ENCODE results near the gene PCGF1. TPM values are rescaled to one million over a fixed set of nuclear protein-coding genes. Genes with fewer than 3 reads are reported as not detected.
"Not testable (repeated sequence)": the region's sequence is repeated elsewhere in the genome, so short reads cannot be mapped to it uniquely, and the experiment has no call there.

The PCGF1 gene
- total RNA-seq, 1 donor from 2014 or later: 8.3 TPM

GRCh38 chr2:74499940-74500577 is 7.4 kb downstream of the PCGF1 start:
- no peak for DNase-seq (ENCODE audit: low read depth in 2 of 2)

GRCh38 chr2:74499267-74499939 is 8.1 kb downstream of the PCGF1 start, which contains the start of gene LBX2:
Gene LBX2 (minus strand): TSS chr2:74499603. CDS start chr2:74499537, 66 bp downstream.
- DNase-seq (ENCODE audit: low read depth in 2 of 2): peak in 1 of 2 donors; percentile 18

DNA sequence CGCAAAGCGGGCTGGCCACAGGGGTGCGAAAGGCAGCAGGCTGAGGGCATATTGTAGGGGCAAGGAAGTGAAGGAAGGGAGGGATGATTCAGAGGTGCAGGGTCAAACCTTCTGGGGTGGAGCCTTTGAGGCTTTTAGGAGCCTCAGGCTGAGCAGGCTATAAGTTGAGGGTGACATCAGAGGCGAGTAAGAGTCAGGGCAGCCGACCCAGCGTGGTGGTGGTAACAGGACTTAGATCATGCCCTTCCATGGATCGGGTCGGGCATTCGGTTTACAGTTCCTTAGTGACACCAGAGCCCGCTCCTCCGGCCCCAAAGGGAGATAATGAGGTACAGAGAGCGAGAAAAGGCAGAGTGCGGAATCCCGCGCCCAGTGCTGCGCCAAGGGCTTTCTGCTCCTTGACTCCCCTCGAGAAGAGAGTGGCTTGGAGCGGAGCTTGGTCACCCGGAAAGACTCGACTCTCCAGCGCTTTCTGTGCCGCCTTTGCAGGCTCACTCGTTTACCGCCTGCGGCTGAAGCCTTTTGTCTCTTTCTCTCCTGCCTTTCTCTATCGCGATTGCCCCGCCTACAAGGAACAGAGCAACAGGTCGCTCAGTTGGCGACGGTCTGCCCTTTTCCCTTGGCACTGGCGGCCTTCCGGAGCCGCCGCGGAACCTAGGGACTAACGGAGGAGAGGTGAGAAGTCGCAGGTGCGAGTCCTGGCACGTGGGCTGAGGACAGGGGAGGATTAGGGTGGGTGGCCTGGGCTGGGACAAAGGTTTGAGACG is 8.8 kb downstream of the PCGF1 start:
- DNase-seq (ENCODE audit: low read depth in 2 of 2): peak in 1 of 2 donors; percentile 20

- DNase-seq (ENCODE audit: low read depth in 2 of 2): peak in 1 of 2 donors; percentile 11
These were observed 9.6 kb downstream of the PCGF1 start for GRCh38 chr2:74497777-74498499.

GRCh38 chr2:74496997-74497776 is 10.3 kb downstream of the PCGF1 start:
- no peak for DNase-seq (ENCODE audit: low read depth in 2 of 2)

DNA sequence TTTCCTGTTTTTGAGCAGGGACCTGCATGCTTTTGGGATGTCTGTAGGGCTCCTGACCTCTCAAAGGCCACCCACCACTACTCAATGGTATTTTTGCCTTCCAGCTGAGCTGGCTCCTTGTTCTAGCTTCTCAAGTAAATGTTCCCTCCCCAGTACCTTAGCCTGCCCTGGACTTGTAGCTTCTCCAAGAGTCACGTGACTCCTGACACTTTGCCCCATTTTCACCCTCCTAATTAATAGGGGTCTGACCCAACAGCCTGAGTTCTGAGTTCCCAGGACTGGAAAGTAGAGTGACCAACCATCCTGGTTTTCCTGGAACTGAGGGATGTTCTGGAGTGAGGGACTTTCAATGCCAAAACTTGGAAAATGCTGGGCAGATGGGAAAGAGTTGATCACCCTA is 12.1 kb downstream of the PCGF1 start:
- no peak for DNase-seq (ENCODE audit: low read depth in 2 of 2)

GRCh38 chr2:74493546-74493945 is 13.9 kb downstream of the PCGF1 start:
- no peak for DNase-seq (ENCODE audit: low read depth in 2 of 2)

GRCh38 chr2:74491648-74492544 is 15.6 kb downstream of the PCGF1 start:
- DNase-seq (ENCODE audit: low read depth in 2 of 2): no peak

DNA sequence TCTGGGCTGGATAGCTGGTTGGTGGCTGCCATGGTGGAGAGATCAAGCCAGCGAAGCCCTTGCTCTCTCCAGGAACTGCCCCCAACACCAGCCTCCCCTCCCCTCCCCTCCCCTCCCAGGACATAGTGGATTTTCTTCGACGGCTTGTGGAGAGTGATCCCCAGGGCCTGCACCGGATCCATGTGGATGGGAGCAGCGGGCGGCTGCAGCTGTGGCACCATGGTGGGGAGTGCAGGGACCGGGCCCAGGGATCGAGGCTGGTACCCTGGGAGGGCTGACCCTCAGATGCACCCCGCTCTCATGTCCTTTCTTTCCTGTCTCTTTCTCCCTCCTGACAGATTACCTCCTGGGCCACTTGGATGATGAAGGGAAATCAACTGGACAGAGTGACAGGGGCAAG is 17.6 kb downstream of the PCGF1 start:
- no peak for DNase-seq (ENCODE audit: low read depth in 2 of 2)

DNA sequence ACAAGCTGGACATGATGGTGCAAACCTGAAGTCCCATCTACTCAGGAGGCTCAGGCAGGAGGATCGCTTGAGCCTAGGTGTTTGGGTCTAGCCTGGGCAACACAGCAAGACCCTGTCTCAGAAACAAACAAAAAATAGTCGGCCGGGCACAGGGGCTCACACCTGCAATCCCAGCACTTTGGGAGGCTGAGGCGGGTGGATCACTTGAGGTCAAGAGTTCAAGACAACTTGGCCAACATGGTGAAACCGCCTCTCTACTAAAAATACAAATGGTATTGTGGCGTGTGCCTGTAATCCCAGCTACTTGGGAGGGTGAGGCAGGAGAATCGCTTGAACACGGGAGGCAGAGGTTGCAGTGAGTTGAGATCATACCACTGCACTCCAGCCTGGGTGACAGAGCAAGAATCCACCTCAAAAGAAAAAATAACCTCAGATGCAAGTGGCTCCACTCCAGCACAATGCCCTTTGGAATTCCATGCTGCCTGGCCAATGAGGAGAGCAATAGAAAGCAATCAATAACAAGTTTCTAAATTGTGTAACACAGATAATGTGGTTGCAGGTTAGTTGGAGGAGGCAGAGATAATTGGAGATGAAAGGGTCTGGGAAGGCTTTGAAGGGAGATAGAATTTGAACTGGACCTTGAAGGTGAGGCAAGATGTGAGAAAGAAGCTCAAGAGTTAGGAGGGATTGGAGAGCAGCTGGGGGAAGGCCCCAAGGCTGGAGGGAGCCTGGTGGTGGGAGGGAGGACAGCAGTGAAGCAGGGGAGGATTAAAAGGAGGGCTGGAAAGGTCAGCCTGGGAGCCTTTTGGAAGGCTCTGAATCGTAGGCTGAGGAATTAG is 18.6 kb downstream of the PCGF1 start:
- no peak for DNase-seq (ENCODE audit: low read depth in 2 of 2)

GRCh38 chr2:74486141-74486540 is 21.4 kb downstream of the PCGF1 start:
- no peak for DNase-seq (ENCODE audit: low read depth in 2 of 2)

- DNase-seq (ENCODE audit: low read depth in 2 of 2): not testable (repeated sequence)
These were observed 23.8 kb downstream of the PCGF1 start for GRCh38 chr2:74483675-74484164.

- peak; percentile 97 for DNase-seq (ENCODE audit: low read depth in 2 of 2)
These were observed 24.5 kb downstream of the PCGF1 start, which contains the start of the genes CCDC142 and TTC31 for GRCh38 chr2:74482801-74483674. Gene CCDC142 (minus strand): TSS chr2:74482998. CDS start chr2:74482837, 161 bp downstream. Gene TTC31 (plus strand): TSS chr2:74483081. CDS start chr2:74483096, 15 bp downstream.

- DNase-seq (ENCODE audit: low read depth in 2 of 2): peak; percentile 30 to 70
These were observed 25.3 kb downstream of the PCGF1 start for GRCh38 chr2:74481961-74482800.

DNA sequence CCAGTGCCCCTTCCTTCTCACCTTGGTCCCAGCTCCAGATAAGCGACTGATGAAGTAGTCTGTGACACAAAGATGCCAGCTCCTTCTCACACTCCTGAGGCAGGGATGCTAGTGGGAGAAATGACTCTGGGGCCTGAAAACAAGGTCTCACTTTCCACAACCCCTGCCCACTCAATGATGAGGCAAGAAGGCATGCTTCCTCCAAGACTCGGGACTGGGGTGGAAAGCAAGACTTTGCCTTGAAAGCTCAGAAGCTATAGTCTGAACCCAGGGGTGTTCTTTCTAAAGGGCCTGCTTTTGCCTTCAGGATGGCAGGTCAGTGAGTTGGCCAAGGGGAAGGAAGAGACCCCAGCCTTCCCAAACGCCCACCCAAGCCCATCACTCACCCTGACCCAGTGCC is 26.1 kb downstream of the PCGF1 start:
- no peak for DNase-seq (ENCODE audit: low read depth in 2 of 2)

DNA sequence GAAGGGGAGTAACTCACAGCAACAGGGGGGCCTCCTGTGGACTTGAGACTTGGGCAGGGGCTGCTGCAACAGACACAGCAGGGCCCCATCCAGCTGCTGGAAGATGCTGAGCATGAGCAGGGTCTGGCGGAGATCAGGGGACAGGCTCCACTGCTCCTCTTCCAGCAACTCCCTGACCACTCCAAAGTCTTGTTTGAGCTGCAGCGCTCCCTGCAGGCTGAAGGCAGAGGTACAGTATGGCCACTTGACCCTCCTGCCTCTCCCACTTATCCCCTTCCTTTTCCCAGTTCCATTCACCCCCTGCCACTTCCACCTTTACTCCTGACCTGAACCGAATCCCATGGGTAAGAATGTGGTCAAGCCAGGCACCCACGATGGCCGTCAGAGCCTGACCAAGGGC is 32.6 kb downstream of the PCGF1 start:
- peak; percentile 25 to 27 for DNase-seq (ENCODE audit: low read depth in 2 of 2)

DNA sequence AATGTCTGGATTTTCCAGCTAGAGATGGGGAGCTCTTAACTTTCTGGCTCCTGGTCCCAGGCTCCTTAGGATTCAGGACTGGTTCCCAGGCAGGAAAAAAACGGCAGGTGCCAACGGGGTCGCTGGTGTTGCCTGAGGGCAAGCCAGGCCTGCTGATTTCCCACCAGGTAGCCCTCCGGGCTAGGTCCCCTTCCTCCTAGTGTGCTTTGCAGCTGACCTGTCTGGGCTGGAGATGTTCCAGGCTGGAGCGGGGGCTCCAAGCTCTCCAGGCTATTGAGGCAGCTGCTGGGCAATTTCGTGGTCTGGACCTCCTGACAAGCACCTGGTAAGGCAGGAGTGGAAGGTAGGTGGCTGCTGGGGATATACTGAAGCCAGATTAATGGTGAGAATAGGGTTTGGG is 33.0 kb downstream of the PCGF1 start:
- no peak for DNase-seq (ENCODE audit: low read depth in 2 of 2)

All from lung microvascular endothelial cell (primary cell).